ENCODE data around the gene CPB2. TPM values are rescaled to one million over a fixed set of nuclear protein-coding genes. Genes with fewer than 3 reads are reported as not detected.

Gene CPB2
- total and polyA plus RNA-seq, 4 donors, result 175 to 997 (median 504) TPM

GRCh38 chr13:46015366-46015765 is 89.5 kb downstream of the CPB2 start:
- 90% methylated on average over 3 of the region's 3 CpGs for WGBS
- no peaks in the 10 kb centered on the region for H3K4me1 ChIP-seq (ENCODE audit: control insufficient read depth in 4 of 4, insufficient read depth in 4 of 4, low read length in 3 of 4)
- DNase-seq (ENCODE audit: low spot score), result no peak

GRCh38 chr13:46012404-46012803 is 92.4 kb downstream of the CPB2 start:
- H3K27me3 ChIP-seq (ENCODE audit: control insufficient read depth in 4 of 4, insufficient read depth in 4 of 4, low read length in 3 of 4), result no peaks in the 10 kb centered on the region
- H3K4me1 ChIP-seq (ENCODE audit: control insufficient read depth in 4 of 4, insufficient read depth in 4 of 4, low read length in 3 of 4), result no peaks in the 10 kb centered on the region
- no peaks in the 10 kb centered on the region for H3K9me3 ChIP-seq (ENCODE audit: control insufficient read depth in 4 of 4, low read length in 3 of 4)
- H3K27ac ChIP-seq (ENCODE audit: low read depth in 1 of 2, low read length in 2 of 2), result no peak overlapping the region
- TF ChIP-seq REST (IDR thresholded peaks at IDR 0.05), result no peak
- H3K4me3 ChIP-seq (ENCODE audit: low read depth in 1 of 3, low read length in 3 of 3), result no peak overlapping the region
- no peak for DNase-seq (ENCODE audit: low spot score)
- peaks cover 3 to 73% (median 44%) of the 10 kb centered on the region in 4 donors for H3K36me3 ChIP-seq (ENCODE audit: control insufficient read depth in 4 of 4, insufficient read depth in 3 of 4, low read depth in 1 of 4, low read length in 3 of 4)
- no peak overlapping the region for H3K9ac ChIP-seq (ENCODE audit: low read depth in 1 of 2, low read length in 2 of 2)

More at GRCh38 chr13:46015366-46015765, 89.5 kb downstream of the CPB2 start:
- Histone ChIP-seq H3K9me3 (ENCODE audit: control insufficient read depth in 4 of 4, low read length in 3 of 4) (no peaks in the 10 kb centered on the region), H3K4me3 (ENCODE audit: low read depth in 1 of 3, low read length in 3 of 3) (no peak overlapping the region), H3K9ac (ENCODE audit: low read depth in 1 of 2, low read length in 2 of 2) (no peak overlapping the region), H3K36me3 (ENCODE audit: control insufficient read depth in 4 of 4, insufficient read depth in 3 of 4, low read depth in 1 of 4, low read length in 3 of 4) (peaks cover 6 to 75% (median 47%) of the 10 kb centered on the region in 4 donors), H3K27ac (ENCODE audit: low read depth in 1 of 2, low read length in 2 of 2) (no peak overlapping the region), H3K27me3 (ENCODE audit: control insufficient read depth in 4 of 4, insufficient read depth in 4 of 4, low read length in 3 of 4) (no peaks in the 10 kb centered on the region)
- TF ChIP-seq FOXA1 (IDR thresholded peaks at IDR 0.05) (no peak), ZBTB33 (IDR thresholded peaks at IDR 0.05) (no peak), GABPA (IDR thresholded peaks at IDR 0.05 in 1 of 2, conservative IDR thresholded peaks at IDR 0.05 in 1 of 2) (no peak), FOXA2 (IDR thresholded peaks at IDR 0.05) (no peak), JUND (IDR thresholded peaks at IDR 0.05) (no peak), REST (IDR thresholded peaks at IDR 0.05) (no peak), RAD21 (IDR thresholded peaks at IDR 0.05) (no peak)

- WGBS, result 95% methylated on average over 6 of the region's 6 CpGs
- Histone ChIP-seq H3K27ac (ENCODE audit: low read depth in 1 of 2, low read length in 2 of 2) (no peak overlapping the region), H3K4me3 (ENCODE audit: low read depth in 1 of 3, low read length in 3 of 3) (no peak overlapping the region), H3K9ac (ENCODE audit: low read depth in 1 of 2, low read length in 2 of 2) (no peak overlapping the region), H3K9me3 (ENCODE audit: control insufficient read depth in 4 of 4, low read length in 3 of 4) (no peaks in the 10 kb centered on the region), H3K27me3 (ENCODE audit: control insufficient read depth in 4 of 4, insufficient read depth in 4 of 4, low read length in 3 of 4) (no peaks in the 10 kb centered on the region), H3K4me1 (ENCODE audit: control insufficient read depth in 4 of 4, insufficient read depth in 4 of 4, low read length in 3 of 4) (no peaks in the 10 kb centered on the region), H3K36me3 (ENCODE audit: control insufficient read depth in 4 of 4, insufficient read depth in 3 of 4, low read depth in 1 of 4, low read length in 3 of 4) (peaks cover 2 to 58% (median 46%) of the 10 kb centered on the region in 4 donors)
- no peak for DNase-seq (ENCODE audit: low spot score)
- TF ChIP-seq HNF4A (conservative IDR thresholded peaks at IDR 0.05) (no peak), TAF1 (conservative IDR thresholded peaks at IDR 0.05) (no peak), ATF3 (IDR thresholded peaks at IDR 0.05) (no peak), SP1 (IDR thresholded peaks at IDR 0.05) (no peak), MAX (IDR thresholded peaks at IDR 0.05) (no peak), EGR1 (IDR thresholded peaks at IDR 0.05; ENCODE audit: low read depth in 2 of 2) (no peak), ZBTB33 (IDR thresholded peaks at IDR 0.05) (no peak), FOXA2 (IDR thresholded peaks at IDR 0.05) (no peak), FOXA1 (IDR thresholded peaks at IDR 0.05) (no peak), RXRA (IDR thresholded peaks at IDR 0.05) (no peak), NR2F2 (IDR thresholded peaks at IDR 0.05) (no peak), JUND (IDR thresholded peaks at IDR 0.05) (no peak), HNF4G (IDR thresholded peaks at IDR 0.05) (no peak), RAD21 (IDR thresholded peaks at IDR 0.05) (no peak), YY1 (IDR thresholded peaks at IDR 0.05) (no peak), GABPA (IDR thresholded peaks at IDR 0.05 in 1 of 2, conservative IDR thresholded peaks at IDR 0.05 in 1 of 2) (no peak)
Observed at GRCh38 chr13:46010148-46010547, 94.7 kb downstream of the CPB2 start.

All from liver (tissue), 9 donors.